K562 (cell line): Measurements from ENCODE around the gene PNPLA7. TPM values are rescaled to one million over a fixed set of nuclear protein-coding genes. Genes with fewer than 3 reads are reported as not detected.

Source experiments
- E2F3 ChIP-seq: fragments of 250-450 bp; sonication (Bioruptor Pico); IDR thresholded peaks from 2 replicates; pipeline ENCODE4 v1.4.0; 2020; ENCODE audit warnings: mild to moderate bottlenecking
- ETS1 ChIP-seq: conservative IDR thresholded peaks from 2 replicates; pipeline ENCODE4 v1.6.1; 2011; ENCODE audit warnings: low read depth, mild to moderate bottlenecking, low read length; ENCODE audit not compliant: control insufficient read depth
- HDAC1 ChIP-seq, 2 experiments: fragments of 450-650 bp; IDR thresholded peaks; 2 replicates each; pipeline ENCODE4 v1.6.1; 2016 to 2017; ENCODE audit warnings: inconsistent platforms in 1 of 2, mild to moderate bottlenecking in 1 of 2, moderate library complexity in 1 of 2
- MAX ChIP-seq: sonication (generic); formaldehyde crosslinking; IDR thresholded peaks from 2 replicates; pipeline ENCODE4 v1.9.0; 2022; ENCODE audit warnings: mild to moderate bottlenecking, missing genetic modification reagents
- MEIS2 ChIP-seq: fragments of 450-650 bp; IDR thresholded peaks from 2 replicates; pipeline ENCODE4 v1.6.1; 2014; ENCODE audit warnings: mild to moderate bottlenecking; ENCODE audit not compliant: partially characterized antibody
- MTF1 ChIP-seq: fragments of 250-450 bp; sonication (Bioruptor Pico); IDR thresholded peaks from 2 replicates; pipeline ENCODE4 v1.9.0; 2021; ENCODE audit warnings: moderate library complexity, mild to moderate bottlenecking, inconsistent platforms, borderline replicate concordance
- POLR2H ChIP-seq: IDR thresholded peaks from 2 replicates; pipeline ENCODE4 v1.6.1; 2016; ENCODE audit warnings: missing genetic modification characterization, low read depth, mild to moderate bottlenecking, control low read depth, missing compliant biosample characterization, moderate library complexity
- SAFB2 ChIP-seq: fragments of 200-400 bp; formaldehyde crosslinking; IDR thresholded peaks from 2 replicates; pipeline ENCODE4 v1.6.1; 2018; ENCODE audit warnings: borderline replicate concordance, low read length, low read depth, moderate library complexity; ENCODE audit not compliant: severe bottlenecking
- TCF3 ChIP-seq: sonication (generic); formaldehyde crosslinking; IDR thresholded peaks from 2 replicates; pipeline ENCODE4 v1.4.0; 2020; ENCODE audit warnings: mild to moderate bottlenecking, missing genetic modification reagents
- ZNF184 ChIP-seq: sonication (generic); formaldehyde crosslinking; IDR thresholded peaks from 2 replicates; pipeline ENCODE4 v1.5.0; 2020; ENCODE audit warnings: missing genetic modification reagents
- ZNF41 ChIP-seq: fragments of 250-450 bp; sonication (Bioruptor Pico); conservative IDR thresholded peaks from 2 replicates; pipeline ENCODE4 v1.4.0; 2020; ENCODE audit warnings: mild to moderate bottlenecking
- ZNF668 ChIP-seq: fragments of 250-450 bp; sonication (Bioruptor Pico); IDR thresholded peaks from 2 replicates; pipeline ENCODE4 v1.8.0; 2022; ENCODE audit warnings: mild to moderate bottlenecking, inconsistent platforms
- ZZZ3 ChIP-seq: fragments of 450-650 bp; IDR thresholded peaks from 2 replicates; pipeline ENCODE4 v1.6.1; 2016; ENCODE audit warnings: antibody characterized with exemption, mild to moderate bottlenecking, moderate library complexity
- polyA plus RNA-seq, 8 experiments: library from polyadenylated mRNA; depleted of rRNA in 4 of 8; stranded (reverse) in 5 of 8; unstranded in 3 of 8; fragments of >200 nt; fragmentation: Nextera tagmentation in 2 of 8; fragmentation: Illumina TruSeq in 1 of 8; extraction: Ambion mirVana in 2 of 8; extraction: Trizol in 1 of 8; gene quantifications; 2 replicates each; pipeline versions ENCODE4 v1.2.1 to v1.2.3, GENCODE V29; 2011 to 2014; ENCODE audit warnings: inconsistent platforms in 1 of 8, missing spikeins in 1 of 8
- total RNA-seq, 7 experiments: library from RNA; depleted of rRNA in 6 of 7; stranded (reverse); fragments of >200 nt in 6 of 7; fragmentation: Illumina TruSeq in 2 of 7; extraction: Trizol in 2 of 7; gene quantifications; 2 replicates each; pipeline versions ENCODE4 v1.2.1 to v1.2.3, GENCODE V29; 2011 to 2021; ENCODE audit warnings: low replicate concordance in 1 of 7
- TF ChIP-seq, protein P1 (sequence below): fragments of 200-800 bp; sonication (Bioruptor generic); IDR thresholded peaks from 2 replicates; pipeline ENCODE4 v1.6.1; 2017; ENCODE audit warnings: missing genetic modification characterization, missing compliant biosample characterization
- TF ChIP-seq, protein P2 (sequence below): IDR thresholded peaks from 2 replicates; pipeline ENCODE4 v1.6.1; 2011; ENCODE audit warnings: borderline replicate concordance, low read depth, mild to moderate bottlenecking, moderate library complexity, low read length; ENCODE audit not compliant: insufficient read depth, poor library complexity, severe bottlenecking
- TF ChIP-seq, protein P3 (sequence below), 2 experiments: fragments of 250-450 bp in 1 of 2; fragments of 450-650 bp in 1 of 2; sonication (Bioruptor Pico) in 1 of 2; IDR thresholded peaks; 2 replicates each; pipeline versions ENCODE4 v1.6.1 to v1.8.0; 2016 to 2021; ENCODE audit warnings: mild to moderate bottlenecking in 2 of 2, moderate library complexity in 2 of 2, missing compliant biosample characterization in 1 of 2, missing genetic modification characterization in 1 of 2
- TF ChIP-seq, protein P4 (sequence below): fragments of 450-650 bp; IDR thresholded peaks from 2 replicates; pipeline ENCODE4 v1.6.1; 2016; ENCODE audit warnings: mild to moderate bottlenecking

The PNPLA7 gene
- total and polyA plus RNA-seq, 9 of the 15 experiments (the other 6 are each of a cell fraction or from before 2014, with no cell fraction given), result 0.01 to 0.85 (median 0.19) TPM; not detected in 1

- TF ChIP-seq MEIS2 (no peak), SAFB2 (no peak), E2F3 (no peak), HDAC1 (IDR thresholded peaks at IDR 0.05) (peak in 1 of 2 experiments; percentile 11; a peak in 1 of 4 replicates), TCF3 (no peak), POLR2H (tag) (no peak), ZNF668 (CRISPR knock-in tag) (no peak), MTF1 (CRISPR knock-in tag) (no peak), ZZZ3 (no peak), MAX (peak; percentile 79), ETS1 (peak; percentile 34; the same call in 1 of the 2 replicates), ZNF184 (CRISPR knock-in tag) (no peak), ZNF41 (CRISPR knock-in tag) (no peak)
- TF ChIP-seq, protein P1, sequence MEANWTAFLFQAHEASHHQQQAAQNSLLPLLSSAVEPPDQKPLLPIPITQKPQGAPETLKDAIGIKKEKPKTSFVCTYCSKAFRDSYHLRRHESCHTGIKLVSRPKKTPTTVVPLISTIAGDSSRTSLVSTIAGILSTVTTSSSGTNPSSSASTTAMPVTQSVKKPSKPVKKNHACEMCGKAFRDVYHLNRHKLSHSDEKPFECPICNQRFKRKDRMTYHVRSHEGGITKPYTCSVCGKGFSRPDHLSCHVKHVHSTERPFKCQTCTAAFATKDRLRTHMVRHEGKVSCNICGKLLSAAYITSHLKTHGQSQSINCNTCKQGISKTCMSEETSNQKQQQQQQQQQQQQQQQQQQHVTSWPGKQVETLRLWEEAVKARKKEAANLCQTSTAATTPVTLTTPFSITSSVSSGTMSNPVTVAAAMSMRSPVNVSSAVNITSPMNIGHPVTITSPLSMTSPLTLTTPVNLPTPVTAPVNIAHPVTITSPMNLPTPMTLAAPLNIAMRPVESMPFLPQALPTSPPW, result peak; percentile 81
- TF ChIP-seq, protein P2, sequence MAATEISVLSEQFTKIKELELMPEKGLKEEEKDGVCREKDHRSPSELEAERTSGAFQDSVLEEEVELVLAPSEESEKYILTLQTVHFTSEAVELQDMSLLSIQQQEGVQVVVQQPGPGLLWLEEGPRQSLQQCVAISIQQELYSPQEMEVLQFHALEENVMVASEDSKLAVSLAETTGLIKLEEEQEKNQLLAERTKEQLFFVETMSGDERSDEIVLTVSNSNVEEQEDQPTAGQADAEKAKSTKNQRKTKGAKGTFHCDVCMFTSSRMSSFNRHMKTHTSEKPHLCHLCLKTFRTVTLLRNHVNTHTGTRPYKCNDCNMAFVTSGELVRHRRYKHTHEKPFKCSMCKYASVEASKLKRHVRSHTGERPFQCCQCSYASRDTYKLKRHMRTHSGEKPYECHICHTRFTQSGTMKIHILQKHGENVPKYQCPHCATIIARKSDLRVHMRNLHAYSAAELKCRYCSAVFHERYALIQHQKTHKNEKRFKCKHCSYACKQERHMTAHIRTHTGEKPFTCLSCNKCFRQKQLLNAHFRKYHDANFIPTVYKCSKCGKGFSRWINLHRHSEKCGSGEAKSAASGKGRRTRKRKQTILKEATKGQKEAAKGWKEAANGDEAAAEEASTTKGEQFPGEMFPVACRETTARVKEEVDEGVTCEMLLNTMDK, result no peak
- TF ChIP-seq, protein P3, sequence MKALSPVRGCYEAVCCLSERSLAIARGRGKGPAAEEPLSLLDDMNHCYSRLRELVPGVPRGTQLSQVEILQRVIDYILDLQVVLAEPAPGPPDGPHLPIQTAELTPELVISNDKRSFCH (CRISPR knock-in tag; IDR thresholded peaks at IDR 0.05), result no peak
- TF ChIP-seq, protein P3 (tag; IDR thresholded peaks at IDR 0.05), result 0 out of 2 replicates have a peak, but pooled peaks have one; percentile 16
- TF ChIP-seq, protein P4, sequence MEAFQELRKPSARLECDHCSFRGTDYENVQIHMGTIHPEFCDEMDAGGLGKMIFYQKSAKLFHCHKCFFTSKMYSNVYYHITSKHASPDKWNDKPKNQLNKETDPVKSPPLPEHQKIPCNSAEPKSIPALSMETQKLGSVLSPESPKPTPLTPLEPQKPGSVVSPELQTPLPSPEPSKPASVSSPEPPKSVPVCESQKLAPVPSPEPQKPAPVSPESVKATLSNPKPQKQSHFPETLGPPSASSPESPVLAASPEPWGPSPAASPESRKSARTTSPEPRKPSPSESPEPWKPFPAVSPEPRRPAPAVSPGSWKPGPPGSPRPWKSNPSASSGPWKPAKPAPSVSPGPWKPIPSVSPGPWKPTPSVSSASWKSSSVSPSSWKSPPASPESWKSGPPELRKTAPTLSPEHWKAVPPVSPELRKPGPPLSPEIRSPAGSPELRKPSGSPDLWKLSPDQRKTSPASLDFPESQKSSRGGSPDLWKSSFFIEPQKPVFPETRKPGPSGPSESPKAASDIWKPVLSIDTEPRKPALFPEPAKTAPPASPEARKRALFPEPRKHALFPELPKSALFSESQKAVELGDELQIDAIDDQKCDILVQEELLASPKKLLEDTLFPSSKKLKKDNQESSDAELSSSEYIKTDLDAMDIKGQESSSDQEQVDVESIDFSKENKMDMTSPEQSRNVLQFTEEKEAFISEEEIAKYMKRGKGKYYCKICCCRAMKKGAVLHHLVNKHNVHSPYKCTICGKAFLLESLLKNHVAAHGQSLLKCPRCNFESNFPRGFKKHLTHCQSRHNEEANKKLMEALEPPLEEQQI, result no peak
These were observed 138.4 kb downstream of the PNPLA7 start (continued) for GRCh38 chr9:137411645-137412380.
